ENCODE data around the gene ZNF516.

DNA sequence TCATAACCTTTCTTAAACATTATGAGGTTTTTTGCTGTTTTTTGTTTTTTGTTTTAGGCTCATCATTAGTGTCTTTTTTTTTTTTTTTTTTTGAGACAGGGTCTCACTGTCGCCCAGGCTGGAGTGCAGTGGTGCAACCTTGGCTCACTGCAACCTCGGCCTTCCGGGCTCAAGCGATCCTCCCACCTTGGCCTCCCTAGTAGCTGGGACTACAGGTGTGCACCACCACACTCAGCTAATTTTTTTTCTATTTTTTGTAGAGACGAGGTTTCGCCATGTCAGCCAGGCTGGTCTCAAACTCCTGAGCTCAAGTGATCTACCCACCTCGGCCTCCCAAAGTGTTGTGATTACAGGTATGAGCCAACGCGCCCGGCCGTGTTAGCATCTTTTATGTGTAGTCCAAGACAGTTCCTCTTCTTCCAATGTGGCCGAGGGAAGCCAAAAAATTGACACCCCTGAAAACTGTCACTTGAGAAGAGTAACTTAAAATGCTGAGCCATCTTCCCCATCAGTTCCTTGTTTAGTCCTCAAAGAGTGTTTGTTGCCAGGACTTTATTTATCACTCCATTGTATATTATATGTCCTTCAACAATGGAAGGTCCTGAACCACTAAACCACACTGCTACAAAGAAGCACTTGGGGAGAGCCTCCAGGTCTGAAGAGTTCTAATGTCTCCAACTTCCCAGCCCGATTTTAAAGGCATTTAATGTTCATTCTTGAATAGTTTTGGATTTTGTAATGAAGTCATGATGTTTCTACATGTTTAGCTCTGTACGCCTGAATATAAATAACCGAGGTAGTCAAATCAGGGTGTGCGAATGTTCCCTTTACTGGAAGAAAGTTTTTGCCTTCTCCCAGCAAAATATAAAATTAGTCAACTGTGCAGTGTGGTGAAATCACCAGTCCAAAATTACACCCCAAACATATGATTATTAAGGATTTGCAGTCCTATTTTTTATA lies 26.4 kb downstream of the ZNF516 start:
- TF ChIP-seq ZNF8 (CRISPR knock-in tag; IDR thresholded peaks at IDR 0.05) (no peak), CSDC2 (CRISPR knock-in tag; IDR thresholded peaks at IDR 0.05) (no peak), ARNTL (CRISPR knock-in tag; IDR thresholded peaks at IDR 0.05; ENCODE audit: borderline replicate concordance, low read depth) (no peak), ESRRG (CRISPR knock-in tag; IDR thresholded peaks at IDR 0.05) (no peak), OSR1 (CRISPR knock-in tag; IDR thresholded peaks at IDR 0.05) (no peak), PPARA (CRISPR knock-in tag; IDR thresholded peaks at IDR 0.05; ENCODE audit: borderline replicate concordance) (no peak)
- TF ChIP-seq, protein P1, sequence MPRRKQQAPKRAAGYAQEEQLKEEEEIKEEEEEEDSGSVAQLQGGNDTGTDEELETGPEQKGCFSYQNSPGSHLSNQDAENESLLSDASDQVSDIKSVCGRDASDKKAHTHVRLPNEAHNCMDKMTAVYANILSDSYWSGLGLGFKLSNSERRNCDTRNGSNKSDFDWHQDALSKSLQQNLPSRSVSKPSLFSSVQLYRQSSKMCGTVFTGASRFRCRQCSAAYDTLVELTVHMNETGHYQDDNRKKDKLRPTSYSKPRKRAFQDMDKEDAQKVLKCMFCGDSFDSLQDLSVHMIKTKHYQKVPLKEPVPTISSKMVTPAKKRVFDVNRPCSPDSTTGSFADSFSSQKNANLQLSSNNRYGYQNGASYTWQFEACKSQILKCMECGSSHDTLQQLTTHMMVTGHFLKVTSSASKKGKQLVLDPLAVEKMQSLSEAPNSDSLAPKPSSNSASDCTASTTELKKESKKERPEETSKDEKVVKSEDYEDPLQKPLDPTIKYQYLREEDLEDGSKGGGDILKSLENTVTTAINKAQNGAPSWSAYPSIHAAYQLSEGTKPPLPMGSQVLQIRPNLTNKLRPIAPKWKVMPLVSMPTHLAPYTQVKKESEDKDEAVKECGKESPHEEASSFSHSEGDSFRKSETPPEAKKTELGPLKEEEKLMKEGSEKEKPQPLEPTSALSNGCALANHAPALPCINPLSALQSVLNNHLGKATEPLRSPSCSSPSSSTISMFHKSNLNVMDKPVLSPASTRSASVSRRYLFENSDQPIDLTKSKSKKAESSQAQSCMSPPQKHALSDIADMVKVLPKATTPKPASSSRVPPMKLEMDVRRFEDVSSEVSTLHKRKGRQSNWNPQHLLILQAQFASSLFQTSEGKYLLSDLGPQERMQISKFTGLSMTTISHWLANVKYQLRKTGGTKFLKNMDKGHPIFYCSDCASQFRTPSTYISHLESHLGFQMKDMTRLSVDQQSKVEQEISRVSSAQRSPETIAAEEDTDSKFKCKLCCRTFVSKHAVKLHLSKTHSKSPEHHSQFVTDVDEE (CRISPR knock-in tag; IDR thresholded peaks at IDR 0.05) = no peak
- TF ChIP-seq, protein P2, sequence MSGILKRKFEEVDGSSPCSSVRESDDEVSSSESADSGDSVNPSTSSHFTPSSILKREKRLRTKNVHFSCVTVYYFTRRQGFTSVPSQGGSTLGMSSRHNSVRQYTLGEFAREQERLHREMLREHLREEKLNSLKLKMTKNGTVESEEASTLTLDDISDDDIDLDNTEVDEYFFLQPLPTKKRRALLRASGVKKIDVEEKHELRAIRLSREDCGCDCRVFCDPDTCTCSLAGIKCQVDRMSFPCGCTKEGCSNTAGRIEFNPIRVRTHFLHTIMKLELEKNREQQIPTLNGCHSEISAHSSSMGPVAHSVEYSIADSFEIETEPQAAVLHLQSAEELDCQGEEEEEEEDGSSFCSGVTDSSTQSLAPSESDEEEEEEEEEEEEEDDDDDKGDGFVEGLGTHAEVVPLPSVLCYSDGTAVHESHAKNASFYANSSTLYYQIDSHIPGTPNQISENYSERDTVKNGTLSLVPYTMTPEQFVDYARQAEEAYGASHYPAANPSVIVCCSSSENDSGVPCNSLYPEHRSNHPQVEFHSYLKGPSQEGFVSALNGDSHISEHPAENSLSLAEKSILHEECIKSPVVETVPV (CRISPR knock-in tag; IDR thresholded peaks at IDR 0.05) = no peak
